ENCODE results near the gene LMF1. TPM values are rescaled to one million over a fixed set of nuclear protein-coding genes. Genes with fewer than 3 reads are reported as not detected.

LMF1 gene
- total and polyA plus RNA-seq, 2 donors (not counting 1 experiment from before 2014, with no cell fraction given) = 36.4 to 63.2 TPM

GRCh38 chr16:877242-878071 lies 93.3 kb downstream of the LMF1 start:
- Histone ChIP-seq H3K4me2 (replicated peaks; ENCODE audit: low read depth, low read length, poor library complexity, severe bottlenecking) (no peak overlapping the region), H3K27me3 (replicated peaks in 1 of 4; ENCODE audit: control extremely low read depth in 1 of 4, control insufficient read depth in 3 of 4, insufficient read depth in 4 of 4, low read length in 3 of 4) (no peaks in the 10 kb centered on the region), H3K36me3 (replicated peaks in 1 of 2; ENCODE audit: control extremely low read depth in 1 of 2, control insufficient read depth in 1 of 2, extremely low read depth in 1 of 2, insufficient read depth in 2 of 2, low read length in 1 of 2) (peaks cover 0 to 10% of the 10 kb centered on the region in 2 experiments), H3K9ac (ENCODE audit: low read length) (no peak overlapping the region), H4K20me1 (ENCODE audit: control insufficient read depth, insufficient read depth, low read length, poor library complexity, severe bottlenecking) (no peaks in the 10 kb centered on the region), H3K9me3 (ENCODE audit: control extremely low read depth in 1 of 3, control insufficient read depth in 2 of 3, insufficient read depth in 1 of 3, low read length in 2 of 3) (peaks cover 0 to 16% (median 0%) of the 10 kb centered on the region in 3 donors), H3K4me1 (ENCODE audit: control insufficient read depth in 2 of 2, insufficient read depth in 2 of 2, low read length in 2 of 2) (peaks cover 0 to 12% of the 10 kb centered on the region in 2 donors), H3K4me3 (ENCODE audit: control extremely low read depth in 1 of 5, extremely low read depth in 1 of 5, insufficient read depth in 1 of 5, low read depth in 2 of 5, low read length in 4 of 5) (no peak overlapping the region), H2AFZ (ENCODE audit: insufficient read depth, low read depth, low read length, poor library complexity, severe bottlenecking) (peak overlapping the region; percentile 20), H3K27ac (ENCODE audit: low read length in 2 of 2) (no peak overlapping the region), H3K79me2 (ENCODE audit: control insufficient read depth, insufficient read depth, low read length) (no peaks in the 10 kb centered on the region)
- TF ChIP-seq EZH2 (IDR thresholded peaks at IDR 0.05; ENCODE audit: borderline replicate concordance, insufficient read depth, low read depth, low read length, poor library complexity, severe bottlenecking) (no peak), CTCF (IDR thresholded peaks at IDR 0.05) (no peak)
- DNase-seq = peak; percentile 29
- no peaks in the 10 kb centered on the region for H3K9me3 Mint-ChIP-seq (ENCODE audit: insufficient read depth)
- H3K4me1 Mint-ChIP-seq = peaks cover 17% of the 10 kb centered on the region
- CTCF ChIA-PET = interaction anchor here (0.7 kb wide), 1 partner anchor 165 kb away, joined by 3 read pairs; no protein-coding TSS in a partner anchor
- POLR2A ChIA-PET = interaction anchor here (0.6 kb wide), 1 partner anchor 321 kb away, joined by 8 read pairs; no protein-coding TSS in a partner anchor
- ATAC-seq (ENCODE audit: low read depth) = peak; percentile 70
- peak overlapping the region; percentile 94 for H3K27ac Mint-ChIP-seq
- peak overlapping the region; percentile 66 for H3K4me3 Mint-ChIP-seq
- 68% methylated on average over 22 of the region's 31 CpGs for WGBS (ENCODE audit: insufficient coverage)
- no peaks in the 10 kb centered on the region for H3K27me3 Mint-ChIP-seq
- intact Hi-C loops (cut with micrococcal nuclease) = no loop called here

All from B cell (primary cell).